H1 (cell line): Measurements from ENCODE around the gene NTRK2.

ENCODE experiments used
- EZH2 ChIP-seq: fragments of 200-600 bp; sonication (generic); IDR thresholded peaks from 2 replicates; pipeline ENCODE4 v1.7.1; 2012; ENCODE audit warnings: low read depth, mild to moderate bottlenecking, moderate library complexity, low read length, inconsistent platforms; ENCODE audit not compliant: severe bottlenecking
- NANOG ChIP-seq: IDR thresholded peaks from 2 replicates; pipeline ENCODE4 v1.6.1; 2011; ENCODE audit warnings: low read length, low read depth, mild to moderate bottlenecking, inconsistent platforms; ENCODE audit not compliant: insufficient read depth, poor library complexity, severe bottlenecking
- POLR2A ChIP-seq, 2 experiments: IDR thresholded peaks; 1 replicate in 1 of 2; 2 replicates in 1 of 2; pipeline ENCODE4 v1.6.1; 2011; ENCODE audit warnings: low read depth in 2 of 2, low read length in 2 of 2, mild to moderate bottlenecking in 2 of 2; ENCODE audit errors: control extremely low read depth in 1 of 2
- POLR2AphosphoS5 ChIP-seq: IDR thresholded peaks from 2 replicates; pipeline ENCODE4 v1.6.1; 2011; ENCODE audit warnings: low read depth, low read length
- SP1 ChIP-seq: IDR thresholded peaks from 2 replicates; pipeline ENCODE4 v1.6.1; 2011; ENCODE audit warnings: low read depth, low read length
- SRF ChIP-seq: IDR thresholded peaks from 2 replicates; pipeline ENCODE4 v1.6.1; 2011; ENCODE audit warnings: mild to moderate bottlenecking, low read depth, low read length, moderate library complexity
- TAF1 ChIP-seq: IDR thresholded peaks from 2 replicates; pipeline ENCODE4 v1.6.1; 2011; ENCODE audit warnings: mild to moderate bottlenecking, low read depth, low read length
- TF ChIP-seq, protein P1 (sequence below), 3 experiments: IDR thresholded peaks; 1 replicate in 2 of 3; 2 replicates in 1 of 3; pipeline versions ENCODE4 v1.5.1 to v1.6.1; 2011; ENCODE audit warnings: low read length in 3 of 3, mild to moderate bottlenecking in 3 of 3, inconsistent platforms in 2 of 3, low read depth in 1 of 3, moderate library complexity in 1 of 3; ENCODE audit not compliant: insufficient read depth in 1 of 3; ENCODE audit errors: control extremely low read depth in 1 of 3
- TF ChIP-seq, protein P2 (sequence below): IDR thresholded peaks from 2 replicates; pipeline ENCODE4 v1.6.1; 2012; ENCODE audit warnings: inconsistent platforms
- TF ChIP-seq, protein P3 (sequence below): fragments of 300-600 bp; sonication (generic); IDR thresholded peaks from 2 replicates; pipeline ENCODE4 v1.7.1; 2012; ENCODE audit warnings: low read length, moderate library complexity, mild to moderate bottlenecking, inconsistent platforms; ENCODE audit not compliant: insufficient replicate concordance

DNA sequence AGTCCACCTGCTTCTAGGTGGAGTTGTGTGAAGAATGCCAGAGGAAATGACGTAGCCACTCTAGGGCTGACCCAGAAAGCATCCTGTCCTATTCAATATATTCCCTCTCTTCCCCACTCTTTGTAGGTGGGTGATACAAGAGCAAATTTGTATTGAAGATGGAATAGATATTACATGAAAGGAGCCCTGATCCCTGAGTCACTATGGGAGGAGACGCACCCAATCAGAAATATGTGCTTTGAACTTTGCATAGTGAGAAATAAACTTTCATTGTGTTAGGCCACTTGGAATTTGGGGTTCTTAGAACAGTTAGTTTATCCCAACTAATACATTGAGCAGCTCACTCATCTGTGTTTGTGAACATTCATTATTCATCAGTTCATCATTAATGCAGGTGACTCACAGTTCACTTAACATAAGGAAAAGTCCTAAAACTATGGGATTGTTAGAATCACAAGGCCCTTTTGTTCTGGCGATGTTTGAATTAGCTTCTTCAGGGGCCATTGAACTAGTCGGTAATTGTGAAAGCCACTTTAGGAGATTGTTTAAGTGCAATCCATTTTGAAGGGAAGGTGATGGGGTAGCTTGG is 26.9 kb upstream of the NTRK2 start:
- TF ChIP-seq POLR2A (IDR thresholded peaks at IDR 0.05; ENCODE audit: control extremely low read depth in 1 of 2, low read depth in 2 of 2, low read length in 2 of 2): no peak
- TF ChIP-seq, protein P1, sequence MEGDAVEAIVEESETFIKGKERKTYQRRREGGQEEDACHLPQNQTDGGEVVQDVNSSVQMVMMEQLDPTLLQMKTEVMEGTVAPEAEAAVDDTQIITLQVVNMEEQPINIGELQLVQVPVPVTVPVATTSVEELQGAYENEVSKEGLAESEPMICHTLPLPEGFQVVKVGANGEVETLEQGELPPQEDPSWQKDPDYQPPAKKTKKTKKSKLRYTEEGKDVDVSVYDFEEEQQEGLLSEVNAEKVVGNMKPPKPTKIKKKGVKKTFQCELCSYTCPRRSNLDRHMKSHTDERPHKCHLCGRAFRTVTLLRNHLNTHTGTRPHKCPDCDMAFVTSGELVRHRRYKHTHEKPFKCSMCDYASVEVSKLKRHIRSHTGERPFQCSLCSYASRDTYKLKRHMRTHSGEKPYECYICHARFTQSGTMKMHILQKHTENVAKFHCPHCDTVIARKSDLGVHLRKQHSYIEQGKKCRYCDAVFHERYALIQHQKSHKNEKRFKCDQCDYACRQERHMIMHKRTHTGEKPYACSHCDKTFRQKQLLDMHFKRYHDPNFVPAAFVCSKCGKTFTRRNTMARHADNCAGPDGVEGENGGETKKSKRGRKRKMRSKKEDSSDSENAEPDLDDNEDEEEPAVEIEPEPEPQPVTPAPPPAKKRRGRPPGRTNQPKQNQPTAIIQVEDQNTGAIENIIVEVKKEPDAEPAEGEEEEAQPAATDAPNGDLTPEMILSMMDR (IDR thresholded peaks at IDR 0.05; ENCODE audit: control extremely low read depth in 1 of 3, insufficient read depth in 1 of 3, low read depth in 1 of 3, low read length in 3 of 3): no peak
- no peak for TF ChIP-seq SP1
- TF ChIP-seq, protein P2, sequence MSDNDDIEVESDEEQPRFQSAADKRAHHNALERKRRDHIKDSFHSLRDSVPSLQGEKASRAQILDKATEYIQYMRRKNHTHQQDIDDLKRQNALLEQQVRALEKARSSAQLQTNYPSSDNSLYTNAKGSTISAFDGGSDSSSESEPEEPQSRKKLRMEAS: no peak
- TF ChIP-seq EZH2: no peak
- no peak for TF ChIP-seq NANOG
- no peak for TF ChIP-seq POLR2AphosphoS5
- TF ChIP-seq TAF1: no peak
- TF ChIP-seq, protein P3, sequence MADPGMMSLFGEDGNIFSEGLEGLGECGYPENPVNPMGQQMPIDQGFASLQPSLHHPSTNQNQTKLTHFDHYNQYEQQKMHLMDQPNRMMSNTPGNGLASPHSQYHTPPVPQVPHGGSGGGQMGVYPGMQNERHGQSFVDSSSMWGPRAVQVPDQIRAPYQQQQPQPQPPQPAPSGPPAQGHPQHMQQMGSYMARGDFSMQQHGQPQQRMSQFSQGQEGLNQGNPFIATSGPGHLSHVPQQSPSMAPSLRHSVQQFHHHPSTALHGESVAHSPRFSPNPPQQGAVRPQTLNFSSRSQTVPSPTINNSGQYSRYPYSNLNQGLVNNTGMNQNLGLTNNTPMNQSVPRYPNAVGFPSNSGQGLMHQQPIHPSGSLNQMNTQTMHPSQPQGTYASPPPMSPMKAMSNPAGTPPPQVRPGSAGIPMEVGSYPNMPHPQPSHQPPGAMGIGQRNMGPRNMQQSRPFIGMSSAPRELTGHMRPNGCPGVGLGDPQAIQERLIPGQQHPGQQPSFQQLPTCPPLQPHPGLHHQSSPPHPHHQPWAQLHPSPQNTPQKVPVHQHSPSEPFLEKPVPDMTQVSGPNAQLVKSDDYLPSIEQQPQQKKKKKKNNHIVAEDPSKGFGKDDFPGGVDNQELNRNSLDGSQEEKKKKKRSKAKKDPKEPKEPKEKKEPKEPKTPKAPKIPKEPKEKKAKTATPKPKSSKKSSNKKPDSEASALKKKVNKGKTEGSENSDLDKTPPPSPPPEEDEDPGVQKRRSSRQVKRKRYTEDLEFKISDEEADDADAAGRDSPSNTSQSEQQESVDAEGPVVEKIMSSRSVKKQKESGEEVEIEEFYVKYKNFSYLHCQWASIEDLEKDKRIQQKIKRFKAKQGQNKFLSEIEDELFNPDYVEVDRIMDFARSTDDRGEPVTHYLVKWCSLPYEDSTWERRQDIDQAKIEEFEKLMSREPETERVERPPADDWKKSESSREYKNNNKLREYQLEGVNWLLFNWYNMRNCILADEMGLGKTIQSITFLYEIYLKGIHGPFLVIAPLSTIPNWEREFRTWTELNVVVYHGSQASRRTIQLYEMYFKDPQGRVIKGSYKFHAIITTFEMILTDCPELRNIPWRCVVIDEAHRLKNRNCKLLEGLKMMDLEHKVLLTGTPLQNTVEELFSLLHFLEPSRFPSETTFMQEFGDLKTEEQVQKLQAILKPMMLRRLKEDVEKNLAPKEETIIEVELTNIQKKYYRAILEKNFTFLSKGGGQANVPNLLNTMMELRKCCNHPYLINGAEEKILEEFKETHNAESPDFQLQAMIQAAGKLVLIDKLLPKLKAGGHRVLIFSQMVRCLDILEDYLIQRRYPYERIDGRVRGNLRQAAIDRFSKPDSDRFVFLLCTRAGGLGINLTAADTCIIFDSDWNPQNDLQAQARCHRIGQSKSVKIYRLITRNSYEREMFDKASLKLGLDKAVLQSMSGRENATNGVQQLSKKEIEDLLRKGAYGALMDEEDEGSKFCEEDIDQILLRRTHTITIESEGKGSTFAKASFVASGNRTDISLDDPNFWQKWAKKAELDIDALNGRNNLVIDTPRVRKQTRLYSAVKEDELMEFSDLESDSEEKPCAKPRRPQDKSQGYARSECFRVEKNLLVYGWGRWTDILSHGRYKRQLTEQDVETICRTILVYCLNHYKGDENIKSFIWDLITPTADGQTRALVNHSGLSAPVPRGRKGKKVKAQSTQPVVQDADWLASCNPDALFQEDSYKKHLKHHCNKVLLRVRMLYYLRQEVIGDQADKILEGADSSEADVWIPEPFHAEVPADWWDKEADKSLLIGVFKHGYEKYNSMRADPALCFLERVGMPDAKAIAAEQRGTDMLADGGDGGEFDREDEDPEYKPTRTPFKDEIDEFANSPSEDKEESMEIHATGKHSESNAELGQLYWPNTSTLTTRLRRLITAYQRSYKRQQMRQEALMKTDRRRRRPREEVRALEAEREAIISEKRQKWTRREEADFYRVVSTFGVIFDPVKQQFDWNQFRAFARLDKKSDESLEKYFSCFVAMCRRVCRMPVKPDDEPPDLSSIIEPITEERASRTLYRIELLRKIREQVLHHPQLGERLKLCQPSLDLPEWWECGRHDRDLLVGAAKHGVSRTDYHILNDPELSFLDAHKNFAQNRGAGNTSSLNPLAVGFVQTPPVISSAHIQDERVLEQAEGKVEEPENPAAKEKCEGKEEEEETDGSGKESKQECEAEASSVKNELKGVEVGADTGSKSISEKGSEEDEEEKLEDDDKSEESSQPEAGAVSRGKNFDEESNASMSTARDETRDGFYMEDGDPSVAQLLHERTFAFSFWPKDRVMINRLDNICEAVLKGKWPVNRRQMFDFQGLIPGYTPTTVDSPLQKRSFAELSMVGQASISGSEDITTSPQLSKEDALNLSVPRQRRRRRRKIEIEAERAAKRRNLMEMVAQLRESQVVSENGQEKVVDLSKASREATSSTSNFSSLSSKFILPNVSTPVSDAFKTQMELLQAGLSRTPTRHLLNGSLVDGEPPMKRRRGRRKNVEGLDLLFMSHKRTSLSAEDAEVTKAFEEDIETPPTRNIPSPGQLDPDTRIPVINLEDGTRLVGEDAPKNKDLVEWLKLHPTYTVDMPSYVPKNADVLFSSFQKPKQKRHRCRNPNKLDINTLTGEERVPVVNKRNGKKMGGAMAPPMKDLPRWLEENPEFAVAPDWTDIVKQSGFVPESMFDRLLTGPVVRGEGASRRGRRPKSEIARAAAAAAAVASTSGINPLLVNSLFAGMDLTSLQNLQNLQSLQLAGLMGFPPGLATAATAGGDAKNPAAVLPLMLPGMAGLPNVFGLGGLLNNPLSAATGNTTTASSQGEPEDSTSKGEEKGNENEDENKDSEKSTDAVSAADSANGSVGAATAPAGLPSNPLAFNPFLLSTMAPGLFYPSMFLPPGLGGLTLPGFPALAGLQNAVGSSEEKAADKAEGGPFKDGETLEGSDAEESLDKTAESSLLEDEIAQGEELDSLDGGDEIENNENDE: no peak
- TF ChIP-seq SRF: no peak
